Lower lobe of right lung (tissue), 2 donors: ENCODE measurements around the gene LCN15. TPM values are rescaled to one million over a fixed set of nuclear protein-coding genes. Genes with fewer than 3 reads are reported as not detected.

Source experiments
- ATAC-seq, 2 donors: fragments of 200-7000 bp; cut with Tn5 transposase; one replicate each; pipeline ENCODE4 v1.9.1; 2020 to 2022; ENCODE audit warnings: mild to moderate bottlenecking in 2 of 2, moderate library complexity in 2 of 2
- DNase-seq: peaks from one replicate; pipeline ENCODE4 v3.0.0-alpha.2; 2020
- H3K27ac ChIP-seq: fragments of 200-600 bp; one replicate; pipeline ENCODE4 v1.8.0; 2022
- H3K27me3 ChIP-seq: fragments of 200-600 bp; one replicate; pipeline ENCODE4 v1.8.0; 2022; ENCODE audit warnings: low read depth
- H3K36me3 ChIP-seq: fragments of 200-600 bp; one replicate; pipeline ENCODE4 v1.8.0; 2022; ENCODE audit warnings: mild to moderate bottlenecking
- H3K4me1 ChIP-seq: fragments of 200-600 bp; one replicate; pipeline ENCODE4 v1.8.0; 2022
- H3K4me3 ChIP-seq: fragments of 200-600 bp; one replicate; pipeline ENCODE4 v1.8.0; 2022; ENCODE audit warnings: mild to moderate bottlenecking
- H3K9me3 ChIP-seq: fragments of 200-600 bp; one replicate; pipeline ENCODE4 v1.8.0; 2022
- CTCF ChIP-seq: fragments of 200-600 bp; IDR thresholded peaks from one replicate; pipeline ENCODE4 v1.8.0; 2022; ENCODE audit warnings: antibody characterized with exemption, mild to moderate bottlenecking
- intact Hi-C: fragments of 100-400 bp; cut with DNase I; formaldehyde crosslinking; loops from one replicate; pipeline ENCODE4 v1.11.0; 2022
- total RNA-seq: library from RNA; stranded (reverse); fragmentation: NEBNext Ultra II Directional; extraction: Animal tissue kit (Norgen Biotek cat#: 25700); gene quantifications from one replicate; pipeline ENCODE4 v1.2.1, GENCODE V29; 2021
- donor health status: DM: no; HTN: yes; CAD: no; lungs with severe emphysema.

LCN15 gene
- total RNA-seq, 1 donor from 2014 or later = not detected

GRCh38 chr9:136748201-136748600, 16.1 kb downstream of the LCN15 start, which contains the start of gene LCN6:
TSS of gene LCN6 (minus strand) at chr9:136748525. CDS start at chr9:136748483, 42 bp downstream.
- no peaks in the 10 kb centered on the region for H3K9me3 ChIP-seq
- peaks cover 14% of the 10 kb centered on the region for H3K4me1 ChIP-seq
- TF ChIP-seq CTCF = no peak
- DNase-seq (no peak), ATAC-seq (peak in 1 of 2 donors; percentile 3)
- H3K36me3 ChIP-seq = no peaks in the 10 kb centered on the region
- no peak within 1 kb of the TSS for H3K4me3 ChIP-seq
- H3K27ac ChIP-seq = no peak within 1 kb of the TSS
- intact Hi-C loops = no loop called here
- peaks cover 11% of the 10 kb centered on the region for H3K27me3 ChIP-seq

GRCh38 chr9:136747161-136748060, 16.9 kb downstream of the LCN15 start:
- Histone ChIP-seq H3K4me1 (peaks cover 20% of the 10 kb centered on the region), H3K4me3 (no peak overlapping the region), H3K36me3 (no peaks in the 10 kb centered on the region), H3K27ac (no peak overlapping the region), H3K9me3 (no peaks in the 10 kb centered on the region), H3K27me3 (peaks cover 19% of the 10 kb centered on the region)
- DNase-seq = no peak
- intact Hi-C loops = no loop called here
- no peak for ATAC-seq
- TF ChIP-seq CTCF = no peak

GRCh38 chr9:136746621-136747020, 17.7 kb downstream of the LCN15 start:
- H3K27ac ChIP-seq = no peak overlapping the region
- intact Hi-C loops = no loop called here
- no peak for ATAC-seq

GRCh38 chr9:136746155-136746490, 18.2 kb downstream of the LCN15 start:
- TF ChIP-seq CTCF = no peak
- H3K27ac ChIP-seq = no peak overlapping the region
- DNase-seq = no peak
- intact Hi-C loops = no loop called here
- H3K27me3 ChIP-seq = peaks cover 32% of the 10 kb centered on the region
- no peaks in the 10 kb centered on the region for H3K9me3 ChIP-seq
- ATAC-seq = no peak
- H3K4me3 ChIP-seq = no peak overlapping the region
- peaks cover 33% of the 10 kb centered on the region for H3K4me1 ChIP-seq
- no peaks in the 10 kb centered on the region for H3K36me3 ChIP-seq

More at GRCh38 chr9:136746621-136747020, 17.7 kb downstream of the LCN15 start:
- Histone ChIP-seq H3K4me3 (no peak overlapping the region), H3K9me3 (no peaks in the 10 kb centered on the region), H3K36me3 (no peaks in the 10 kb centered on the region), H3K4me1 (peaks cover 28% of the 10 kb centered on the region), H3K27me3 (peaks cover 27% of the 10 kb centered on the region)
- no peak for DNase-seq
- TF ChIP-seq CTCF = no peak

- no peak for DNase-seq
Measured at GRCh38 chr9:136745389-136746154, 18.7 kb downstream of the LCN15 start.

More at GRCh38 chr9:136745389-136746154, 18.7 kb downstream of the LCN15 start:
- intact Hi-C loops = no loop called here
- peaks cover 37% of the 10 kb centered on the region for H3K4me1 ChIP-seq
- no peak for TF ChIP-seq CTCF
- H3K27me3 ChIP-seq = peaks cover 37% of the 10 kb centered on the region
- H3K9me3 ChIP-seq = no peaks in the 10 kb centered on the region
- ATAC-seq = no peak
- peak overlapping the region; percentile 23 for H3K4me3 ChIP-seq
- H3K36me3 ChIP-seq = no peaks in the 10 kb centered on the region
- no peak overlapping the region for H3K27ac ChIP-seq
